ENCODE results near the gene TAF11L11.
"Not testable (repeated sequence)": the region's sequence is repeated elsewhere in the genome, so short reads cannot be mapped to it uniquely, and the experiment has no call there.

The TAF11L11 gene

GRCh38 chr5:17603880-17604279 is at the start of gene TAF11L11:
TAF11L11 (plus strand) TSS chr5:17604183.
- DNase-seq, result not testable (repeated sequence)

GRCh38 chr5:17585658-17586057 is 18.3 kb upstream of the TAF11L11 start, which contains the start of gene TAF11L7:
TAF11L7 (minus strand) TSS chr5:17585758.
- not testable (repeated sequence) for DNase-seq

GRCh38 chr5:17590860-17591259 is 13.1 kb upstream of the TAF11L11 start, which contains the start of gene TAF11L8:
TAF11L8 (minus strand) TSS chr5:17590960.
- DNase-seq, result not testable (repeated sequence)

DNA sequence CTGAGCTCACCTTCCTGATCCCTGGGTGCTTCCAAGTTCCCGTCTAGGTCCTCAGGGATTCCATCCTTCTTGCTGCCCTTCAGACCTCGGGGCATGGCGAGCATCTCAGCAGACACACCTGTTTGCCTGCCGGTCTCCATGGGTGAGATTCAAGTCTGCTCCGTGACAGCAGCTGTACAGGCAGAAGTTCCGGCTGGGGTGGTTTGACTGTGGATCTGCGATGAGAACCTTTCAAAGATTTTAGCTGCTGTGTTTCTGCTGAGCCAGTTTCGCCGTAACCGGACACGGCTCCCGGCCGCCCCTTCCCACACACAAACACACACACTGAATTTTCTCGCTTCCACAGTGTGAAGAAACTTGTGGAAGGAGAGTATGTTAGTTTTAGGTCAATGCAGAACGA is 9.7 kb upstream of the TAF11L11 start, which contains the start of gene TAF11L9:
TSS of gene TAF11L9 (minus strand) at position 140 of the 400 bp plus-strand sequence.
- DNase-seq, result not testable (repeated sequence)

- not testable (repeated sequence) for DNase-seq
These were observed 6.3 kb upstream of the TAF11L11 start, which contains the start of gene TAF11L10 for GRCh38 chr5:17597728-17598127. TAF11L10 (minus strand) TSS chr5:17597828.

DNA sequence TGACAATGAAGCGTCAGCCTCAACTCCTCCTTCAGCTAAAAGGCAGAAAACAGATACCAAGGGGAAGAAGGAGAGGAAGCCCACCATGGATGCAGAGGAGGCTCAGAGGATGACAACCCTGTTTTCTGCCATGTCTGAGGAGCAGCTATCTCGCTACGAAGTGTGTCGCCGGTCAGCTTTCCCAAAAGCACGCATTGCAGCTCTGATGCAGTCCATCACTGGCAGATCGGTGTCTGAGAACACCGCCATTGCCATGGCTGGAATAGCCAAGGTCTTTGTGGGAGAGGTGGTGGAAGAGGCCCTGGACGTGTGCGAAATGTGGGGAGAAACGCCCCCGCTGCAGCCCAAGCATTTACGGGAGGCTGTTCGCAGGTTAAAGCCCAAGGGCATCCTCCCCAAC is 968 bp downstream of the TAF11L11 start:
- DNase-seq, result no peak

GRCh38 chr5:17607461-17607860 is 3.5 kb downstream of the TAF11L11 start:
- DNase-seq, result not testable (repeated sequence)

DNA sequence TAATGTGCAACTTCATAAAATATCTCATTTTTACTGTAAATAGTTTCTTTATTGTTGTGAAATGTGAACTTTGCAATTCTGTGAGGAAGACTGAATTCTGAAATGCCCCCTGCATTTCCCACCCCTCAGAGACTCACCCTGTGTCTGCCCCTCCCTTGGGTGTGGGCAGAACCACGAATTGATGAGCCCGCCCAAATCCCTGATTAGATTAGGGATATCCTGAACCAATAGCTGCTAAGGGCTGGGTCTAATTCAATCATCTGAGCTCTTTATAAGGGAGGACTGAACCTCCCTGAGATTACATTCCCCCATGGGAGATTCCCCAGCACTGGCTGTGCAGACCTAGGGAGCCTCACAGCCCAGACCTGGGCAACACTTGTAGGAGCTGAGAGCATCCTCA is 6.1 kb downstream of the TAF11L11 start, which contains the start of gene TAF11L12:
TSS of gene TAF11L12 (plus strand) at position 301 of the 400 bp plus-strand sequence.
- not testable (repeated sequence) for DNase-seq

DNA sequence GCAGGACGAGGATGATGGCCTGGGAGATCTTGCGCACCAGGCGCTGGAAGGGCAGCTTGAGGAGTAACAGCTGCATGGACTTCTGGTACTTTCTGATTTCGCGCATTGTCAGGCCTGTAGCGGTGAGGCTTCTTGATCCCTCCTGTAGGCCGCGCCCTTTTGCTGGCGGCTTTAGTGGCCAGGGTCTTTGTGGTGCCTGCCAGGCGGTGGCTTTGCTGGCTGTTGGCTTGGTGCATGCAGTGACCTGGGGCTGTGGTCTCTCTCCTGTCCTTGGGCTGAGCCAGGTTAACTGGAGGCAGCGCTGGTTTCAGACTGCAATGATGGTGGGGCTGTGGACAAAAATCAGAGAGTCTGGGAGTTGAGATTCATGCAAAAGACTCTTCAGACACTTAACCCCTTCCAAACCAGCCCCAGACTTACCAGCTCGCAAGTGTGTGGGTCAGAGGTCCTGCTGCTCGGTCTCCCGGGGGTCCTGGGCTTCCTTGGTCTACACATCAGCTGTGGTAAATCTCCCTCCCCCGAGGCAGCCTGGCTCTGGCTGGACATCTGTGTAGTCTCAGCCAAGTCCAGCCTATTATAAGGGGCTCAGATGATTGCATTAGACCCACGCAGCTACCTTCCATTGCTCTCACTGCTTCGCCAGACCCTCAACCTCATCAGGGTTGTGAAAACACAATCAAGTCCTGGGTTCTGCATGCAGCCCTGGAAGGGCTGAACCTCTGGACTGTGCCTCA is 11.1 kb downstream of the TAF11L11 start:
- no peak for DNase-seq

GRCh38 chr5:17619354-17619753 is 15.4 kb downstream of the TAF11L11 start:
- no peak for DNase-seq

- DNase-seq, result no peak
These were observed 16.6 kb downstream of the TAF11L11 start for GRCh38 chr5:17620627-17621026.

DNA sequence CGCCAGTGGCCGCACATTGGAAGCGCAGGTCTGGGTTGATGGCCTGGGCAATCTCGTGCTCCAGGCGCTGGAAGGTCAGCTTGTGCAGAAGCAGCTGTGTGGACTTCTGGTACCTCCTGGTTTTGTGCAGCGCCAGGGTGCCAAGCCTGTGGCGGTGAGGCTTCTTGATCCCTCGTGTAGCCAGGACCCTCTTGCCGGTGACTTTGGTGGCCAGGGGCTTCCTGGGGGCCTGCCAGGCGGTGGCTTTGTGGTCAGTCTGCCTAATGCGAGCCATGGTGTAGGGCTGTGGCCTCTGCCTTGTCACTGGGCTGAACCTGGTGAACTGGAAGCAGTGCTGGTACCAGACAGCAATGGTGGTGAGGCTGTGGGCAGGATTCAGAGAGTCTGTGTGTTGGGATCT is 21.7 kb downstream of the TAF11L11 start:
- DNase-seq, result no peak

DNA sequence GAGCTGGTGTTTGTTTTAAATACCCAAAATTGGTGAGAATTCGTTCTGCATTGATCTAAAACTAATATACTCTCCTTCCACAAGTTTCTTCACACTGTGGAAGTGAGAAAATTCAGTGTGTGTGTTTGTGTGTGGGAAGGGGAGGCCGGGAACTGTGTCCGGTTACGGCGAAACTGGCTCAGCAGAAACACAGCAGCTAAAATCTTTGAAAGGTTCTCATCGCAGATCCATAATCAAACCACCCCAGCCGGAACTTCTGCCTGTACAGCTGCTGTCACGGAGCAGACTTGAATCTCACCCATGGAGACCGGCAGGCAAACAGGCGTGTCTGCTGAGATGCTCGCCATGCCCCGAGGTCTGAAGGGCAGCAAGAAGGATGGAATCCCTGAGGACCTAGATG is 27.8 kb downstream of the TAF11L11 start, which contains the start of gene TAF11L13:
TSS of gene TAF11L13 (plus strand) at position 301 of the 400 bp plus-strand sequence.
- DNase-seq, result not testable (repeated sequence)

- no peak for DNase-seq
These were observed 30.2 kb downstream of the TAF11L11 start, which contains the start of gene TAF11L14 for GRCh38 chr5:17634160-17634559. TAF11L14 (plus strand) TSS chr5:17634460.

- DNase-seq, result not testable (repeated sequence)
These were observed 45.2 kb downstream of the TAF11L11 start for GRCh38 chr5:17649232-17649631.

- DNase-seq, result not testable (repeated sequence)
These were observed 51.3 kb downstream of the TAF11L11 start for GRCh38 chr5:17655201-17655759.

Measured in activated CD8-positive, alpha-beta memory T cell treated with anti-CD3 and anti-CD28 coated beads for 24 hours (primary cell).